ENCODE measurements around the gene PRKAR1B. TPM values are rescaled to one million over a fixed set of nuclear protein-coding genes. Genes with fewer than 3 reads are reported as not detected.

PRKAR1B gene
- total RNA-seq, 2 donors from 2014 or later: 33.5 to 43.2 TPM

GRCh38 chr7:641966-642365 lies 85.1 kb downstream of the PRKAR1B start:
- 91 to 97% methylated on average over 9 to 11 of the region's 11 CpGs for WGBS, 2 experiments (ENCODE audit: insufficient coverage in 1 of 2, insufficient read length in 1 of 2)
- Histone ChIP-seq H3K27ac (ENCODE audit: low read depth, low read length) (no peak overlapping the region), H3K27me3 (ENCODE audit: control insufficient read depth, insufficient read depth, low read length, poor library complexity, severe bottlenecking) (no peaks in the 10 kb centered on the region), H3K9me3 (ENCODE audit: control insufficient read depth, low read length) (peaks cover 5% of the 10 kb centered on the region), H3K4me3 (ENCODE audit: low read length) (no peak overlapping the region), H3K36me3 (ENCODE audit: control insufficient read depth, insufficient read depth, low read length) (no peaks in the 10 kb centered on the region), H3K9ac (ENCODE audit: extremely low read depth, low read length, poor library complexity, severe bottlenecking) (no peak overlapping the region), H3K4me1 (ENCODE audit: control insufficient read depth, insufficient read depth, low read length) (no peaks in the 10 kb centered on the region)
- DNase-seq: no peak
- Mint-ChIP-seq H3K4me3 (no peak overlapping the region), H3K9me3 (no peaks in the 10 kb centered on the region), H3K27ac (no peak overlapping the region), H3K27me3 (ENCODE audit: insufficient read depth) (no peaks in the 10 kb centered on the region), H3K36me3 (ENCODE audit: low read depth) (peaks cover 14% of the 10 kb centered on the region), H3K4me1 (no peaks in the 10 kb centered on the region)
- TF ChIP-seq CTCF (conservative IDR thresholded peaks at IDR 0.05): no peak

GRCh38 chr7:641269-641671 lies 85.8 kb downstream of the PRKAR1B start:
- Mint-ChIP-seq H3K36me3 (ENCODE audit: low read depth) (peaks cover 14% of the 10 kb centered on the region), H3K9me3 (no peaks in the 10 kb centered on the region), H3K4me1 (no peaks in the 10 kb centered on the region), H3K27ac (no peak overlapping the region), H3K4me3 (no peak overlapping the region), H3K27me3 (ENCODE audit: insufficient read depth) (no peaks in the 10 kb centered on the region)
- no peak overlapping the region for H3K4me3 ChIP-seq (ENCODE audit: low read length)
- WGBS, 2 experiments (ENCODE audit: insufficient coverage in 1 of 2, insufficient read length in 1 of 2): 87 to 95% methylated on average over 8 to 16 of the region's 16 CpGs
- H3K9me3 ChIP-seq (ENCODE audit: control insufficient read depth, low read length): peaks cover 5% of the 10 kb centered on the region
- TF ChIP-seq CTCF (conservative IDR thresholded peaks at IDR 0.05): no peak
- H3K27me3 ChIP-seq (ENCODE audit: control insufficient read depth, insufficient read depth, low read length, poor library complexity, severe bottlenecking): no peaks in the 10 kb centered on the region
- no peak overlapping the region for H3K9ac ChIP-seq (ENCODE audit: extremely low read depth, low read length, poor library complexity, severe bottlenecking)
- no peak overlapping the region for H3K27ac ChIP-seq (ENCODE audit: low read depth, low read length)
- H3K36me3 ChIP-seq (ENCODE audit: control insufficient read depth, insufficient read depth, low read length): no peaks in the 10 kb centered on the region
- H3K4me1 ChIP-seq (ENCODE audit: control insufficient read depth, insufficient read depth, low read length): no peaks in the 10 kb centered on the region
- no peak for DNase-seq

- Histone ChIP-seq H3K27ac (ENCODE audit: low read depth, low read length) (no peak overlapping the region), H3K4me3 (ENCODE audit: low read length) (no peak overlapping the region)
Measured at GRCh38 chr7:638256-639011, 88.6 kb downstream of the PRKAR1B start.

More at GRCh38 chr7:638256-639011, 88.6 kb downstream of the PRKAR1B start:
- no peaks in the 10 kb centered on the region for H3K4me1 ChIP-seq (ENCODE audit: control insufficient read depth, insufficient read depth, low read length)
- WGBS, 2 experiments (ENCODE audit: insufficient coverage in 1 of 2, insufficient read length in 1 of 2): 92 to 96% methylated on average over 17 to 25 of the region's 25 CpGs
- no peaks in the 10 kb centered on the region for H3K27me3 ChIP-seq (ENCODE audit: control insufficient read depth, insufficient read depth, low read length, poor library complexity, severe bottlenecking)
- H3K9me3 Mint-ChIP-seq: no peaks in the 10 kb centered on the region
- H3K9me3 ChIP-seq (ENCODE audit: control insufficient read depth, low read length): no peaks in the 10 kb centered on the region
- TF ChIP-seq CTCF (conservative IDR thresholded peaks at IDR 0.05): no peak
- H3K36me3 ChIP-seq (ENCODE audit: control insufficient read depth, insufficient read depth, low read length): no peaks in the 10 kb centered on the region
- no peak for DNase-seq
- no peaks in the 10 kb centered on the region for H3K4me1 Mint-ChIP-seq
- H3K9ac ChIP-seq (ENCODE audit: extremely low read depth, low read length, poor library complexity, severe bottlenecking): no peak overlapping the region
- H3K27me3 Mint-ChIP-seq (ENCODE audit: insufficient read depth): no peaks in the 10 kb centered on the region
- H3K27ac Mint-ChIP-seq: no peak overlapping the region
- H3K4me3 Mint-ChIP-seq: no peak overlapping the region
- peaks cover 16% of the 10 kb centered on the region for H3K36me3 Mint-ChIP-seq (ENCODE audit: low read depth)

Data from endodermal cell (in vitro differentiated cells).